GM19468 (cell line): ENCODE measurements around the gene ARHGAP9.
A peak's percentile ranks its signal among the peaks of the same experiment; 100 is the strongest.

Experiments used
- ATAC-seq: cut with Tn5 transposase; IDR thresholded peaks from one replicate; pipeline ENCODE4 v1.9.1; 2021; ENCODE audit warnings: mild to moderate bottlenecking, moderate library complexity, moderate number of reproducible peaks; ENCODE audit not compliant: unreplicated experiment; ENCODE audit errors: extremely low read depth

Gene ARHGAP9

GRCh38 chr12:57475271-57476161, 4.2 kb downstream of the ARHGAP9 start:
- no peak for ATAC-seq

- no peak for ATAC-seq
These were observed 4.8 kb downstream of the ARHGAP9 start for GRCh38 chr12:57474862-57475261.

- ATAC-seq = no peak
These were observed 5.2 kb downstream of the ARHGAP9 start for GRCh38 chr12:57474430-57474829.

GRCh38 chr12:57473886-57474285, 5.8 kb downstream of the ARHGAP9 start:
- ATAC-seq = no peak

GRCh38 chr12:57473392-57473791, 6.3 kb downstream of the ARHGAP9 start:
- no peak for ATAC-seq

- ATAC-seq = no peak
These were observed 7.3 kb downstream of the ARHGAP9 start for GRCh38 chr12:57472391-57472790.

GRCh38 chr12:57471661-57472060, 8.0 kb downstream of the ARHGAP9 start:
- no peak for ATAC-seq

- no peak for ATAC-seq
These were observed 8.6 kb downstream of the ARHGAP9 start for GRCh38 chr12:57470970-57471656.

- ATAC-seq = no peak
These were observed 9.2 kb downstream of the ARHGAP9 start for GRCh38 chr12:57470286-57470969.

- no peak for ATAC-seq
These were observed 10.1 kb downstream of the ARHGAP9 start for GRCh38 chr12:57469296-57470164.

- ATAC-seq = no peak
These were observed 11.8 kb downstream of the ARHGAP9 start for GRCh38 chr12:57467915-57468314.

GRCh38 chr12:57467212-57467874, 12.3 kb downstream of the ARHGAP9 start:
- ATAC-seq = no peak

GRCh38 chr12:57465747-57466505, 13.7 kb downstream of the ARHGAP9 start:
- ATAC-seq = no peak

GRCh38 chr12:57465030-57465746, 14.5 kb downstream of the ARHGAP9 start:
- ATAC-seq = no peak

GRCh38 chr12:57464569-57464968, 15.1 kb downstream of the ARHGAP9 start:
- no peak for ATAC-seq

- no peak for ATAC-seq
These were observed 16.8 kb downstream of the ARHGAP9 start for GRCh38 chr12:57462912-57463253.

- ATAC-seq = peak; percentile 78
These were observed 17.3 kb downstream of the ARHGAP9 start for GRCh38 chr12:57462251-57462911.

GRCh38 chr12:57461917-57462250, 17.8 kb downstream of the ARHGAP9 start:
- no peak for ATAC-seq
